Measurements from ENCODE around the gene PLXNA4.

The PLXNA4 gene

DNA sequence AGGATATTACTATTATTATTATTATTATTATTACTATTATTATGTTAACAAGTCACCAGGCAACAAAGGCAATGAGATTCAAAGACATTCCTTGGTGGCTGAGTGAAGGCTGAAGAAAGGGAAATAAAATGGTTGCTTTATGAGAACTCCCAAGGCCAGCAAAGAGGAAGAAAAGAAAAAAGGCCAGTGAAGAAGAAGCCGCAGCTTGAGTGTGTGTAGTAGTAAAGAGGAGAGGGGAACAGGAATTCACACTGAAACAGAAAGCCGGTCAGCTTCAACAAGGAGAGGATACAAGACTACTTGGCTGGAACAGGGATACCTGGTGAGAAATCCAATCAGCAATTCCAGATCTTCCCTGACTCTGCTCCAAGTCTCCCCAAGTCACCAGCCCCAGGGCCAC, 42.4 kb downstream of the PLXNA4 start:
- DNase-seq (ENCODE audit: low spot score) (no peak), FAIRE-seq (no peak)

GRCh38 chr7:132532281-132532680, 44.0 kb downstream of the PLXNA4 start:
- DNase-seq (ENCODE audit: low spot score) (no peak), FAIRE-seq (no peak)

- FAIRE-seq = no peak
Observed at GRCh38 chr7:132531562-132531961, 44.7 kb downstream of the PLXNA4 start.

DNA sequence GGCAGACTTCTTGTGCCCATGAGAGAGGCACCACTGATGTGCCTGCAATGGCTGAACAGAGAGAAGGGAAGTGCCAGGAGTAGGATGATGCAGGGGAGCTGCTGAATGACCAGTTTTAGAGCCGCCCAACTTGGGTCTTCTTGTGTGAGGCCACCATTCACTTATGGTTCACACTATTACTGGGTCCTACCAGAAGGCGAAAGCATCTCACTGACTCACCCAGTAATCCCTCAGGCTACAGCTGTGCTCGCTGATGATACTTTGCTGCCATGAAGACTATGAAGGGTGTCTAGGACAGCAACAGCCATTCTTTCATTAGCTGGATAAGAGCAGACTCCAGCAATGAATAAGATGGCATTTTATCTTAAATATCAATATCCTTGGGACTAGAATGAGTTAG, 47.6 kb downstream of the PLXNA4 start:
- FAIRE-seq = no peak

More at GRCh38 chr7:132531562-132531961, 44.7 kb downstream of the PLXNA4 start:
- no peak for DNase-seq (ENCODE audit: low spot score)

GRCh38 chr7:132527467-132528410, 48.5 kb downstream of the PLXNA4 start:
- FAIRE-seq (no peak), DNase-seq (ENCODE audit: low spot score) (no peak)

More for the DNA sequence above, 47.6 kb downstream of the PLXNA4 start:
- DNase-seq (ENCODE audit: low spot score) = no peak

GRCh38 chr7:132526111-132526740, 50.0 kb downstream of the PLXNA4 start:
- DNase-seq (ENCODE audit: low spot score) (no peak), FAIRE-seq (no peak)

DNA sequence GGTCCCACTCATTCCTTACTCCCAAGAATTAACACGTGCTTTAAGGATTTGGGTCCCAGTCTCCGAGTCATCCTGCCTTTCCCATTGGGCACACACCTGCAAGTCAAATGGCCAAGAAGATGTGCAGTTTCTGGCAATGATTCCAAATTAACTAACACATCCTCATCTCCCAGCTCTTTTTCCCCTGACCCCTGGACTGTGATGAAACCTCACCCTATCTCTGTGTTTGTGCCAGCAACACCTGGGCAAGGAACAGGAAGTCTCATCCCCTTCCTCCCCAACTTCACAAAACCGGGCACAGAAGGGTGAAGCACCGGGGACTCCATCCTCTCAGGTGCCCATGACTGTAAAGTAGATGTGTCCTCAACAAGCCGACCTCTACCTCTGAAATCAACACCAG, 54.8 kb downstream of the PLXNA4 start:
- FAIRE-seq (no peak), DNase-seq (ENCODE audit: low spot score) (no peak)

GRCh38 chr7:132520591-132521280, 55.5 kb downstream of the PLXNA4 start:
- FAIRE-seq (no peak), DNase-seq (ENCODE audit: low spot score) (no peak)

- no peak for DNase-seq (ENCODE audit: low spot score)
- FAIRE-seq = no peak
Observed at GRCh38 chr7:132519936-132520335, 56.3 kb downstream of the PLXNA4 start.

DNA sequence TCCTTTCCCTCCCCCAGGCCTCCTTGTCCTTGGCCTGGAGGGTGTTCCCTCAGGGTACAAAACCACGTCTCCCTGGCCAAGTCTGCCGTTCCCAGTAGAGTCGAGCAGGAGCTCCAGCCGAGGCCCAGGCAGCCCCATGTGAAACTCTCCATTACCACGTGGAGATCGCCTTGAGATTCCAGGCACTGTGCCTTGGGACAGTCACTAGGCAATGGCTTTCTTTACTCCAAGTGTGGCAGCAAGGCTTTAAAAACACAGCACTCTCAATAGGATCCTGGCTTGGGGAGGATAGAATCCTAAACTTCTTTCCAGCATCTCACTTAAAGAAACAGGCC, 57.5 kb downstream of the PLXNA4 start:
- no peak for FAIRE-seq
- no peak for DNase-seq (ENCODE audit: low spot score)

DNA sequence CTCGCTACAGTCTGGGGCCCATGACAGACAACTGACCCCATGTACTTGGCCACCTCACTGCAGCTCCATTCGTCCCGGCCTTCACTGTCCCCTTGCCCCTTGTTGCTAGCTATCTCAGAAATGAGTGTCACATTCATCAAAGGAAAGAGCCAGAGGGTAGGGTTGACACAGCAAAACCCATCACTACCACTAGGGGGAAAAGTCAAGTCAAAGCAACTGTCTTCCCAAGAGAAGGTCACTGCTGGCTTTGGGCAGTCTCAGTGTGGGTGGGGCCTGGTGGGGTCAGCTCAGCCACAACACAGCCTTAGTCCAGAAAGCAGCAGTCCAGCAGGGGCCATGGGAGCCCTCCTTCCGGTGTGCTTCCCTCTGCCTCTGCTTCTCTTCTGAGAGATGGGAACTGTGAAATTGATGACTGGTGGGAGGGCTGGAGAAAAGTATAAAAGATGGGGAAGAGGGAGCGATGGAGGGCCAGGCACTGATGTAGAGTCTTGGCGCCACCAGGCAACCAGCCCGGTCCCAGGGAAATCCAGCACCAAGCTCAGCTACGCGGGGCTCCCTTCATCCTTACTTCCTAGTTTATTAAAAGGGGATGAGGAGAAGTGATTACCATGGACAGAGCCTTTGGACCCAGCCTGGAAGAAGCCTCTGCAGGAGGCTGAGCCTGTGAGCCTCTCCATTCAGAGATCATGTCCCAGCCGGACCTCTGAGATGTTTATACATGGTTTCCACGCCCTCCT, 58.0 kb downstream of the PLXNA4 start:
- FAIRE-seq (no peak), DNase-seq (ENCODE audit: low spot score) (peak; percentile 18)

DNA sequence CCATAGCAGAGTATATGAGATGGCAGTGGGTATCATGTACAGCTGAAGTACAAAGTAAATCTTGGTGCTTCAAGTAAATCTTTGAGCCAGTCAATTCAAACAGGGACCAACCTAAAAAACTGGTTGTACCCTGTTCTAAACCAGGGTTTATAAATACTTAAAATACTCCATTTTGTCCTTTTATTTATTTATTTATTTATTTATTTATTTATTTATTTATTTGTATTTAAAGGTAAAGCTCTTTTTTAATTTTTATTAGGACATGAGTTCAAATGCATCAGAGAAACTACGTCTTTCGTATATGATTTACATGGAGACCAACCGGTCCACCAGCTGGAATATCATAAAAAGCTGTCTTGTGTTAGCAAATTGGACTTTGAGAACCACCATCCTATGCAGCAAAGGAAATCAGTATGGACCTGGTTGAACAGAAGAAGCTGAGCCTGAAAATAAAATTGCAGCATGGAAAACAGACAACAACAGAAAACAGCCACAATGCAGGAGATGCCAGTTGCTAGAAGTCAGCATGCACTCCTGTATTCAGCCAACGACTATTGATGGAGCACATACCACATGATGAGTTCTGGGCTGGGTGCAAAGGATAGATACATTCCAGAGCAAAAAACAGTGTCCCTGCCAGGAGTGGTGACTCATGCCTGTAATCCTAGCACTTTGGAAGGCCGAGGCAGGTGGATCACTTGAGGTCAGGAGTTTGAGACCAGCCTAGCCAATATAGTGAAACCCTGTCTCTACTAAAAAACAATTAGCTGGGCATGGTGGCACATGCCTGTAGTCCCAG, 60.0 kb downstream of the PLXNA4 start:
- FAIRE-seq (no peak), DNase-seq (ENCODE audit: low spot score) (peak; percentile 39)

DNA sequence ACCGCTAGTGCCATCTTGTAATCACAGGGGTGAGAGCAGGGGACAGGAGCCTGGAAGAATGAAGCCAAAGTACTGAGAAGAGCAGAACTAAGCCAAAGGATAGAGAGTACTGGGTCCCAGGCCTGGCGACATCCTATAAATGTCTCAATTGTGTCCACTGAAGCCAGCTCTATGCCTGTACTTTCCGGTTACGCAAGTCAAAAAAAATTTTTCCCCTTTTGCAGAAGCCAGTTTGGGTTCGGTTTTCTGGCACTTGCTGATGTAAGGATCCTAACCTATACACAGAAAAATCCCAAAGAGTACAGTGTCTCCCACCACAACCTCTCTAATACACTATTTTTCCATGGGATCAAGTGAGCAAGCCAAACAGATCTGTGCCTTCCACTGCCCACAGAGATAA, 61.1 kb downstream of the PLXNA4 start:
- DNase-seq (ENCODE audit: low spot score) (no peak), FAIRE-seq (no peak)

GRCh38 chr7:132514430-132514829, 61.8 kb downstream of the PLXNA4 start:
- FAIRE-seq (no peak), DNase-seq (ENCODE audit: low spot score) (no peak)

GRCh38 chr7:132511921-132512320, 64.3 kb downstream of the PLXNA4 start:
- FAIRE-seq (no peak), DNase-seq (ENCODE audit: low spot score) (no peak)

GRCh38 chr7:132511387-132511786, 64.9 kb downstream of the PLXNA4 start:
- FAIRE-seq (no peak), DNase-seq (ENCODE audit: low spot score) (no peak)

DNA sequence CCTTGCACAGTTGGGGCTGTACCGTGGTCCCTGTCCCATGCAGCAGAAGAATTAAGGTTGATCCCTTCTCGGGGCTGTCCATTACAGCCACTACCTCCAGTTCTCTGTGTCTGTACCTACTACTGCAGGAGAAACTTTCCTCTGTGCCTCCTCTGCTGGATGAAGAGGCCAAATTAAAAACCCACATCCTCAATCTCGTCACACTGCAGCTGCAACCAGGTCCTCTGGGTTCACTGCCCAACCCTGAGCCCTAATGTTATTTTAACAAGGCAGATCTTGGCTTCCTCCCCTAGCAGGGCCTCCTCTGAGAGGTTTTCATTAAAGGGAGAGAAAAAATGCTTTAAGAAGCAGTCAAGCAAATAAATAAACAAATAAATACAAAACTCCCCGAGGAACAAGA, 66.6 kb downstream of the PLXNA4 start:
- no peak for FAIRE-seq
- DNase-seq (ENCODE audit: low spot score) = no peak

- DNase-seq (ENCODE audit: low spot score) (no peak), FAIRE-seq (no peak)
Observed at GRCh38 chr7:132508724-132509353, 67.4 kb downstream of the PLXNA4 start.

DNA sequence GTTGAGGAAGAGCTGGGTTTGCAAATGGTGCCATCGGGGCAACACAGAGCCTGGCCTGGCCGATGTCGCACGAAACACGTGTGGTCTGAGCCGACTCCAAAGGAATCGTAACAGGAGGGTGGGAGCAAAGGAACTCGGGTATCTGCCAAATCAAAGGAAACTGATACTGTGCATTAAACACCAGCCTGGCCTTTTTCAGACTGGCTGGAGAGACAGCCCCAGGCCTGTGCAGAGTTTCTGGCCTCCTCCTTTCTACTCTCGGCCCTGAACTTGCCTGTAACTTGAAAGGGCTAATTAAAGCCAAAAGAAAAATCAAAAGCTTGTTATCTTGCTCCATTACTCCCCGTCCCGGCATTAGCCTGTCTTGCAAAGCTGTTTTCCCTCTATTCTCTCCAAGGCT, 71.4 kb downstream of the PLXNA4 start:
- FAIRE-seq = no peak
- no peak for DNase-seq (ENCODE audit: low spot score)

DNA sequence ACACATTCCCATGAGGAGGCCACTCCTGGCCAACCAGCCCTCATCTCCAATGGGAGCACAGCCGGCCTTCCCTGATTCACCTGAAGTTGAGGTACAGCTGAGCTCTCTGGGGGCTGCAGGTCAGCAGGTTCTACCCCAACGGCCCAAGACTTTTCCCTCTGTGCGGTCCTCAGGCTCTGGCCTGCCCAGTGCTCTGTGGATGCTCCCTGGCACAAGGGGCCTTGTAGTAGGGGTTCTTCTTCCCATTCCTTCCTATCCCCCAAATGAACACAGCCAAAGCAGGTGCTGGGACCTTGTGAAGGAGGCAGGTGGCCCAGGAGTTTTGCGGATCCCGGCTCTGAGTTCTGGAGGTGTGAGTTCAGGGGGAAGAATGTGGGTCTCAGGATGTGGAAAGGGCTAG, 72.2 kb downstream of the PLXNA4 start:
- no peak for FAIRE-seq
- DNase-seq (ENCODE audit: low spot score) = no peak

Measured in RCC 7860 (cell line).